HepG2 (cell line): Measurements from ENCODE around the gene KREMEN1. TPM values are rescaled to one million over a fixed set of nuclear protein-coding genes. Genes with fewer than 3 reads are reported as not detected.
A peak's percentile ranks its signal among the peaks of the same experiment; 100 is the strongest.

ENCODE experiments used
- EP300 ChIP-seq, 3 experiments: sonication (generic) in 1 of 3; formaldehyde crosslinking in 1 of 3; IDR thresholded peaks; 2 replicates each; pipeline versions ENCODE4 v1.5.1 to v1.6.1; 2011 to 2020; ENCODE audit warnings: low read depth in 2 of 3, low read length in 2 of 3, borderline replicate concordance in 1 of 3, improper control_type of control experiment in 1 of 3, mild to moderate bottlenecking in 1 of 3, missing genetic modification reagents in 1 of 3, moderate library complexity in 1 of 3
- FOXC1 ChIP-seq: sonication (generic); formaldehyde crosslinking; IDR thresholded peaks from 2 replicates; pipeline ENCODE4 v1.8.0; 2022; ENCODE audit warnings: mild to moderate bottlenecking, missing genetic modification reagents, borderline replicate concordance
- GATAD2A ChIP-seq: IDR thresholded peaks from 2 replicates; pipeline ENCODE4 v1.6.1; 2016
- HNF4G ChIP-seq, 2 experiments: sonication (generic) in 1 of 2; formaldehyde crosslinking in 1 of 2; IDR thresholded peaks; 2 replicates each; pipeline versions ENCODE4 v1.4.0 to v1.6.1; 2011 to 2020; ENCODE audit warnings: borderline replicate concordance in 2 of 2, low read depth in 2 of 2, mild to moderate bottlenecking in 2 of 2, low read length in 1 of 2, missing genetic modification reagents in 1 of 2, moderate library complexity in 1 of 2
- MIXL1 ChIP-seq: IDR thresholded peaks from 2 replicates; pipeline ENCODE4 v1.6.1; 2016
- ONECUT2 ChIP-seq: sonication (generic); formaldehyde crosslinking; IDR thresholded peaks from 2 replicates; pipeline ENCODE4 v1.4.0; 2020; ENCODE audit warnings: missing genetic modification reagents
- SOX13 ChIP-seq, 3 experiments: fragments of 450-650 bp in 1 of 3; sonication (generic) in 1 of 3; formaldehyde crosslinking in 1 of 3; IDR thresholded peaks in 2 of 3; conservative IDR thresholded peaks in 1 of 3; 2 replicates each; pipeline versions ENCODE4 v1.5.0 to v1.6.1; 2016 to 2020; ENCODE audit warnings: antibody characterized with exemption in 1 of 3, mild to moderate bottlenecking in 1 of 3, missing compliant biosample characterization in 1 of 3, missing genetic modification reagents in 1 of 3, moderate library complexity in 1 of 3
- SOX5 ChIP-seq: IDR thresholded peaks from 2 replicates; pipeline ENCODE4 v1.6.1; 2016; ENCODE audit warnings: borderline replicate concordance
- SP5 ChIP-seq: IDR thresholded peaks from 2 replicates; pipeline ENCODE4 v1.6.1; 2016; ENCODE audit warnings: low read depth, borderline replicate concordance
- ZNF577 ChIP-seq: sonication (generic); formaldehyde crosslinking; IDR thresholded peaks from 2 replicates; pipeline ENCODE4 v1.4.0; 2020; ENCODE audit warnings: mild to moderate bottlenecking, low read depth, missing genetic modification reagents, borderline replicate concordance
- ZNF615 ChIP-seq: sonication (generic); formaldehyde crosslinking; IDR thresholded peaks from 2 replicates; pipeline ENCODE4 v1.5.0; 2020; ENCODE audit warnings: mild to moderate bottlenecking, missing genetic modification reagents, borderline replicate concordance
- ZSCAN30 ChIP-seq: sonication (generic); formaldehyde crosslinking; IDR thresholded peaks from 2 replicates; pipeline ENCODE4 v1.5.0; 2020; ENCODE audit warnings: mild to moderate bottlenecking, missing genetic modification reagents
- polyA plus RNA-seq, 8 experiments: library from polyadenylated mRNA; depleted of rRNA in 3 of 8; stranded (reverse) in 7 of 8; unstranded in 1 of 8; fragments of >200 nt; fragmentation: Illumina TruSeq in 4 of 8; extraction: Trizol in 4 of 8; gene quantifications; 2 replicates each; pipeline versions ENCODE4 v1.2.1 to v1.2.3, GENCODE V29; 2011 to 2016; ENCODE audit warnings: low read depth in 4 of 8, missing spikeins in 1 of 8, mixed read lengths in 1 of 8; ENCODE audit not compliant: insufficient read depth in 1 of 8
- total RNA-seq, 5 experiments: library from RNA; depleted of rRNA; stranded (reverse); fragments of >200 nt; fragmentation: Illumina TruSeq; extraction: Trizol; gene quantifications; 2 replicates each; pipeline ENCODE4 v1.2.3, GENCODE V29; 2016; ENCODE audit warnings: low read depth in 1 of 5
- TF ChIP-seq, protein P1 (sequence below): sonication (generic); formaldehyde crosslinking; IDR thresholded peaks from 2 replicates; pipeline ENCODE4 v1.5.0; 2020; ENCODE audit warnings: missing genetic modification reagents
- TF ChIP-seq, protein P2 (sequence below): sonication (generic); formaldehyde crosslinking; IDR thresholded peaks from 2 replicates; pipeline ENCODE4 v1.8.1; 2023; ENCODE audit warnings: mild to moderate bottlenecking, inconsistent platforms, moderate library complexity, missing genetic modification reagents, borderline replicate concordance
- TF ChIP-seq, protein P3 (sequence below): sonication (generic); formaldehyde crosslinking; IDR thresholded peaks from 2 replicates; pipeline ENCODE4 v1.8.0; 2023; ENCODE audit warnings: mild to moderate bottlenecking, missing genetic modification reagents
- TF ChIP-seq, protein P4 (sequence below): IDR thresholded peaks from 2 replicates; pipeline ENCODE4 v1.6.1; 2016; ENCODE audit warnings: low read depth
- TF ChIP-seq, protein P5 (sequence below): sonication (generic); formaldehyde crosslinking; IDR thresholded peaks from 2 replicates; pipeline ENCODE4 v1.4.0; 2020; ENCODE audit warnings: mild to moderate bottlenecking, missing genetic modification reagents, borderline replicate concordance

The KREMEN1 gene
- total and polyA plus RNA-seq, 2 of the 13 experiments (the other 11 are each of a cell fraction or from before 2014, with no cell fraction given), result 9.8 to 13.8 TPM

DNA sequence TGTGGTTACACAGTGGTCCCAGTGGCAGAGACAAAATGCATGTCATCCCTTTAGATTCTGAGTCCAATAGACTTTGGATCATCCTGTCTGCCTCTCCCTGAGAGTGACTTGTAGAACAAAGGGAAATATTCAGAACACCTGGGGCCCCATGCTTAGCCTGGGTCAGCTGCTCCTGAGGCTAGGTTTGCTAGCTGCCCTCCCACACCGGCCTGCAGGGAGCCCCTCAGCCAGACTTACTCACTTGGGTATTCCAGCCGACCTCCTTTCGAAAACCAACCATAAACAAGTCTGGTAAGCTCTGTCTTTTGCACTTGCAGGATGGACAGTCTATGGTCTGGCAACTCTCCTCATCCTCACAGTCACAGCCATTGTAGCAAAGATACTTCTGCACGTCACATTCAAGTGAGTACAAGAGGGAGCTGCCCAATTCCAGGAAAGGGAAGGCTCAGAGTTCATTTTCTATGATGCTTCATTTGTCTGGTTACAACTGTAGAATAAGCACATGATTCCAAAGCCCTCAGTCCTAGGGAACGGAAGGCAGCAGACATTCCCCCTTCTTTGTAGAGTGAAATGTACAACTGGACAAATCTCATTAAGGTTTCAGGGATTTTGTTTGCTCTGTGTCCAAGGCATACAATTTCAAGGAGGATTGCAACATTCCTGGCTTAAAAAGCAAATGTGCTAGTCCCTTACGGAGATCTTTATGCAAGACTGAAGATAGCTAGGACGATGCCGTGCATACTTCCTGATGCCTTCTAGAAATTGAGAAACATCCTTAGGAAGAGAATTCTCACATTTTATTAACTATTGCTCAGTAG lies 67.3 kb downstream of the KREMEN1 start (continued):
- TF ChIP-seq ZNF615 (CRISPR knock-in tag) (no peak), FOXC1 (CRISPR knock-in tag) (no peak), ZSCAN30 (CRISPR knock-in tag) (no peak), EP300 (IDR thresholded peaks at IDR 0.05; ENCODE audit: low read depth in 2 of 2, low read length in 2 of 2) (peak in 1 of 2 experiments; percentile 41; a peak in 1 of 4 replicates), EP300 (CRISPR knock-in tag; IDR thresholded peaks at IDR 0.05; ENCODE audit: borderline replicate concordance) (no peak), ZNF577 (CRISPR knock-in tag) (no peak), HNF4G (IDR thresholded peaks at IDR 0.05; ENCODE audit: borderline replicate concordance, low read depth, low read length) (peak; percentile 16; the same call in 1 of the 2 replicates), HNF4G (CRISPR knock-in tag; IDR thresholded peaks at IDR 0.05; ENCODE audit: borderline replicate concordance, low read depth) (no peak), SP5 (no peak), ONECUT2 (CRISPR knock-in tag) (no peak), MIXL1 (CRISPR knock-in tag) (0 out of 2 replicates have a peak, but pooled peaks have one; percentile 16), GATAD2A (0 out of 2 replicates have a peak, but pooled peaks have one; percentile 5), SOX5 (CRISPR knock-in tag) (peak; percentile 59; the same call in 1 of the 2 replicates), SOX13 (IDR thresholded peaks at IDR 0.05) (no peak), SOX13 (CRISPR knock-in tag; conservative IDR thresholded peaks at IDR 0.05 in 1 of 2, IDR thresholded peaks at IDR 0.05 in 1 of 2) (peak in 1 of 2 experiments; percentile 75; a peak in 2 of 4 replicates)
- TF ChIP-seq, protein P1, sequence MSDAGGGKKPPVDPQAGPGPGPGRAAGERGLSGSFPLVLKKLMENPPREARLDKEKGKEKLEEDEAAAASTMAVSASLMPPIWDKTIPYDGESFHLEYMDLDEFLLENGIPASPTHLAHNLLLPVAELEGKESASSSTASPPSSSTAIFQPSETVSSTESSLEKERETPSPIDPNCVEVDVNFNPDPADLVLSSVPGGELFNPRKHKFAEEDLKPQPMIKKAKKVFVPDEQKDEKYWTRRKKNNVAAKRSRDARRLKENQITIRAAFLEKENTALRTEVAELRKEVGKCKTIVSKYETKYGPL, result no peak
- TF ChIP-seq, protein P2, sequence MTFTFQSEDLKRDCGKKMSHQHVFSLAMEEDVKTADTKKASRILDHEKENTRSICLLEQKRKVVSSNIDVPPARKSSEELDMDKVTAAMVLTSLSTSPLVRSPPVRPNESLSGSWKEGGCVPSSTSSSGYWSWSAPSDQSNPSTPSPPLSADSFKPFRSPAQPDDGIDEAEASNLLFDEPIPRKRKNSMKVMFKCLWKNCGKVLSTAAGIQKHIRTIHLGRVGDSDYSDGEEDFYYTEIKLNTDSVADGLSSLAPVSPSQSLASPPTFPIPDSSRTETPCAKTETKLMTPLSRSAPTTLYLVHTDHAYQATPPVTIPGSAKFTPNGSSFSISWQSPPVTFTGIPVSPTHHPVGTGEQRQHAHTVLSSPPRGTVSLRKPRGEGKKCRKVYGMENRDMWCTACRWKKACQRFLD (CRISPR knock-in tag), result no peak
- TF ChIP-seq, protein P3, sequence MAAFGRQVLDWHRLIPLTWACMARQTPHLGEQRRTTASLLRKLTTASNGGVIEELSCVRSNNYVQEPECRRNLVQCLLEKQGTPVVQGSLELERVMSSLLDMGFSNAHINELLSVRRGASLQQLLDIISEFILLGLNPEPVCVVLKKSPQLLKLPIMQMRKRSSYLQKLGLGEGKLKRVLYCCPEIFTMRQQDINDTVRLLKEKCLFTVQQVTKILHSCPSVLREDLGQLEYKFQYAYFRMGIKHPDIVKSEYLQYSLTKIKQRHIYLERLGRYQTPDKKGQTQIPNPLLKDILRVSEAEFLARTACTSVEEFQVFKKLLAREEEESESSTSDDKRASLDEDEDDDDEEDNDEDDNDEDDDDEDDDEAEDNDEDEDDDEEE (CRISPR knock-in tag), result no peak
- TF ChIP-seq, protein P4, sequence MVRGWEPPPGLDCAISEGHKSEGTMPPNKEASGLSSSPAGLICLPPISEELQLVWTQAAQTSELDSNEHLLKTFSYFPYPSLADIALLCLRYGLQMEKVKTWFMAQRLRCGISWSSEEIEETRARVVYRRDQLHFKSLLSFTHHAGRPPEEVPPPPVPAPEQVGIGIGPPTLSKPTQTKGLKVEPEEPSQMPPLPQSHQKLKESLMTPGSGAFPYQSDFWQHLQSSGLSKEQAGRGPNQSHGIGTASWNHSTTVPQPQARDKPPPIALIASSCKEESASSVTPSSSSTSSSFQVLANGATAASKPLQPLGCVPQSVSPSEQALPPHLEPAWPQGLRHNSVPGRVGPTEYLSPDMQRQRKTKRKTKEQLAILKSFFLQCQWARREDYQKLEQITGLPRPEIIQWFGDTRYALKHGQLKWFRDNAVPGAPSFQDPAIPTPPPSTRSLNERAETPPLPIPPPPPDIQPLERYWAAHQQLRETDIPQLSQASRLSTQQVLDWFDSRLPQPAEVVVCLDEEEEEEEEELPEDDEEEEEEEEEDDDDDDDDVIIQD (CRISPR knock-in tag), result no peak
- TF ChIP-seq, protein P5, sequence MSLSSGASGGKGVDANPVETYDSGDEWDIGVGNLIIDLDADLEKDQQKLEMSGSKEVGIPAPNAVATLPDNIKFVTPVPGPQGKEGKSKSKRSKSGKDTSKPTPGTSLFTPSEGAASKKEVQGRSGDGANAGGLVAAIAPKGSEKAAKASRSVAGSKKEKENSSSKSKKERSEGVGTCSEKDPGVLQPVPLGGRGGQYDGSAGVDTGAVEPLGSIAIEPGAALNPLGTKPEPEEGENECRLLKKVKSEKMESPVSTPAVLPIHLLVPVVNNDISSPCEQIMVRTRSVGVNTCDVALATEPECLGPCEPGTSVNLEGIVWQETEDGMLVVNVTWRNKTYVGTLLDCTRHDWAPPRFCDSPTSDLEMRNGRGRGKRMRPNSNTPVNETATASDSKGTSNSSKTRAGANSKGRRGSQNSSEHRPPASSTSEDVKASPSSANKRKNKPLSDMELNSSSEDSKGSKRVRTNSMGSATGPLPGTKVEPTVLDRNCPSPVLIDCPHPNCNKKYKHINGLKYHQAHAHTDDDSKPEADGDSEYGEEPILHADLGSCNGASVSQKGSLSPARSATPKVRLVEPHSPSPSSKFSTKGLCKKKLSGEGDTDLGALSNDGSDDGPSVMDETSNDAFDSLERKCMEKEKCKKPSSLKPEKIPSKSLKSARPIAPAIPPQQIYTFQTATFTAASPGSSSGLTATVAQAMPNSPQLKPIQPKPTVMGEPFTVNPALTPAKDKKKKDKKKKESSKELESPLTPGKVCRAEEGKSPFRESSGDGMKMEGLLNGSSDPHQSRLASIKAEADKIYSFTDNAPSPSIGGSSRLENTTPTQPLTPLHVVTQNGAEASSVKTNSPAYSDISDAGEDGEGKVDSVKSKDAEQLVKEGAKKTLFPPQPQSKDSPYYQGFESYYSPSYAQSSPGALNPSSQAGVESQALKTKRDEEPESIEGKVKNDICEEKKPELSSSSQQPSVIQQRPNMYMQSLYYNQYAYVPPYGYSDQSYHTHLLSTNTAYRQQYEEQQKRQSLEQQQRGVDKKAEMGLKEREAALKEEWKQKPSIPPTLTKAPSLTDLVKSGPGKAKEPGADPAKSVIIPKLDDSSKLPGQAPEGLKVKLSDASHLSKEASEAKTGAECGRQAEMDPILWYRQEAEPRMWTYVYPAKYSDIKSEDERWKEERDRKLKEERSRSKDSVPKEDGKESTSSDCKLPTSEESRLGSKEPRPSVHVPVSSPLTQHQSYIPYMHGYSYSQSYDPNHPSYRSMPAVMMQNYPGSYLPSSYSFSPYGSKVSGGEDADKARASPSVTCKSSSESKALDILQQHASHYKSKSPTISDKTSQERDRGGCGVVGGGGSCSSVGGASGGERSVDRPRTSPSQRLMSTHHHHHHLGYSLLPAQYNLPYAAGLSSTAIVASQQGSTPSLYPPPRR (CRISPR knock-in tag), result no peak
